Measurements from ENCODE around the gene SIRT2. TPM values are rescaled to one million over a fixed set of nuclear protein-coding genes. Genes with fewer than 3 reads are reported as not detected.

The SIRT2 gene
- polyA plus RNA-seq, 1 donor (not counting 4 experiments of a cell fraction or from before 2014, with no cell fraction given) = 46.6 TPM

GRCh38 chr19:38913958-38914357, 14.5 kb upstream of the SIRT2 start:
- Histone ChIP-seq H3K79me2 (ENCODE audit: control insufficient read depth, insufficient read depth, low read length) (no peaks in the 10 kb centered on the region), H3K9ac (ENCODE audit: control insufficient read depth, extremely low read depth, insufficient read depth, low read length) (no peak overlapping the region), H3K4me3 (ENCODE audit: control insufficient read depth in 2 of 3, extremely low read depth in 1 of 3, insufficient read depth in 2 of 3, low read depth in 1 of 3, low read length in 3 of 3) (no peak overlapping the region), H4K20me1 (ENCODE audit: control insufficient read depth, extremely low read depth, insufficient read depth, low read length) (no peaks in the 10 kb centered on the region), H3K9me3 (ENCODE audit: control insufficient read depth, low read depth, low read length) (no peaks in the 10 kb centered on the region), H2AFZ (ENCODE audit: control insufficient read depth, low read length) (no peak overlapping the region), H3K4me1 (ENCODE audit: control insufficient read depth, extremely low read depth, insufficient read depth, low read length) (no peaks in the 10 kb centered on the region), H3K27ac (ENCODE audit: control insufficient read depth, insufficient read depth, low read length) (no peak overlapping the region), H3K27me3 (ENCODE audit: control insufficient read depth, extremely low read depth, insufficient read depth, low read length) (no peaks in the 10 kb centered on the region), H3K9me1 (ENCODE audit: control insufficient read depth, extremely low read depth, insufficient read depth, low read length) (no peaks in the 10 kb centered on the region), H3K4me2 (ENCODE audit: control insufficient read depth, extremely low read depth, insufficient read depth, low read depth, low read length) (no peak overlapping the region), H3K36me3 (ENCODE audit: control insufficient read depth in 2 of 2, extremely low read depth in 1 of 2, insufficient read depth in 2 of 2, low read length in 2 of 2) (no peaks in the 10 kb centered on the region)
- TF ChIP-seq EZH2 (IDR thresholded peaks at IDR 0.05; ENCODE audit: low read length) = no peak
- TF ChIP-seq CTCF (optimal IDR thresholded peaks at IDR 0.05 in 1 of 3, IDR thresholded peaks at IDR 0.05 in 1 of 3, conservative IDR thresholded peaks at IDR 0.05 in 1 of 3; ENCODE audit: extremely low read depth in 1 of 3, insufficient read depth in 2 of 3, low read length in 3 of 3) = no peak
- dilution Hi-C loops (cut with MboI; ENCODE audit: extremely low pct_ligation_motif_present, low sequenced_read_pairs) = no loop called here
- DNase-seq (ENCODE audit: low read depth, low spot score) (no peak), FAIRE-seq (no peak)

GRCh38 chr19:38912600-38913514, 13.4 kb upstream of the SIRT2 start:
- dilution Hi-C loops (cut with MboI; ENCODE audit: extremely low pct_ligation_motif_present, low sequenced_read_pairs) = no loop called here
- no peak overlapping the region for H3K9ac ChIP-seq (ENCODE audit: control insufficient read depth, extremely low read depth, insufficient read depth, low read length)
- no peaks in the 10 kb centered on the region for H3K79me2 ChIP-seq (ENCODE audit: control insufficient read depth, insufficient read depth, low read length)
- no peaks in the 10 kb centered on the region for H3K4me1 ChIP-seq (ENCODE audit: control insufficient read depth, extremely low read depth, insufficient read depth, low read length)
- no peak overlapping the region for H3K27ac ChIP-seq (ENCODE audit: control insufficient read depth, insufficient read depth, low read length)
- DNase-seq (ENCODE audit: low read depth, low spot score) (no peak), FAIRE-seq (no peak)
- H3K36me3 ChIP-seq (ENCODE audit: control insufficient read depth in 2 of 2, extremely low read depth in 1 of 2, insufficient read depth in 2 of 2, low read length in 2 of 2) = no peaks in the 10 kb centered on the region
- H3K9me1 ChIP-seq (ENCODE audit: control insufficient read depth, extremely low read depth, insufficient read depth, low read length) = no peaks in the 10 kb centered on the region
- no peak for TF ChIP-seq CTCF (optimal IDR thresholded peaks at IDR 0.05 in 1 of 3, IDR thresholded peaks at IDR 0.05 in 1 of 3, conservative IDR thresholded peaks at IDR 0.05 in 1 of 3; ENCODE audit: extremely low read depth in 1 of 3, insufficient read depth in 2 of 3, low read length in 3 of 3)
- TF ChIP-seq EZH2 (IDR thresholded peaks at IDR 0.05; ENCODE audit: low read length) = no peak
- H3K9me3 ChIP-seq (ENCODE audit: control insufficient read depth, low read depth, low read length) = no peaks in the 10 kb centered on the region
- no peak overlapping the region for H3K4me3 ChIP-seq (ENCODE audit: control insufficient read depth in 2 of 3, extremely low read depth in 1 of 3, insufficient read depth in 2 of 3, low read depth in 1 of 3, low read length in 3 of 3)
- H4K20me1 ChIP-seq (ENCODE audit: control insufficient read depth, extremely low read depth, insufficient read depth, low read length) = no peaks in the 10 kb centered on the region
- H3K4me2 ChIP-seq (ENCODE audit: control insufficient read depth, extremely low read depth, insufficient read depth, low read depth, low read length) = no peak overlapping the region
- no peaks in the 10 kb centered on the region for H3K27me3 ChIP-seq (ENCODE audit: control insufficient read depth, extremely low read depth, insufficient read depth, low read length)
- no peak overlapping the region for H2AFZ ChIP-seq (ENCODE audit: control insufficient read depth, low read length)
